Uterus (tissue), 2 donors: ENCODE results near the gene ZBTB46.

Experiments
- CTCF ChIP-seq, 4 experiments: fragments of 200-600 bp in 2 of 4; fragments of 450-650 bp in 2 of 4; sonication (generic) in 2 of 4; IDR thresholded peaks; one replicate each; pipeline ENCODE4 v1.5.1; 2016 to 2019; ENCODE audit warnings: antibody characterized with exemption in 4 of 4, mild to moderate bottlenecking in 2 of 4, moderate library complexity in 1 of 4
- POLR2A ChIP-seq, 2 donors: fragments of 450-650 bp; IDR thresholded peaks; one replicate each; pipeline ENCODE4 v1.6.1; 2016; ENCODE audit warnings: antibody characterized with exemption in 2 of 2, mild to moderate bottlenecking in 1 of 2, moderate library complexity in 1 of 2

DNA sequence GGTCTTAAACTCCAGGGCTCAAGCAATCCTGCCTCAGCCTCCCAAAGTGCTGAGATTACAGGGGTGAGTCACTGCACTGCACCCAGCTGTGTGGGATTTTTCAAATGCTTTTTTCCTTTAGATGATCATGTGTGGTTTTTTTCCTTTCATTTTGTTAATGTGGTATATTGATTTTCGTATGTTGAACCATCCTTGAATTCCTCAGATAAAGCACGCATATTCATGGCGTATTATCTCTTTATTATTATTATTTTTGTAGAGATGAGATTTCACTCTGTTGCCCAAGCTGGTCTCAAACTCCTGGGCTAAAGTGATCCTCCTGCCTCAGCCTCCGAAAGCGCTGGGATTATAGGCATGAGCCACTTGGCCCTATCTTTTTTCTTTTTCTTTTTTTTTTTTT is 116.2 kb downstream of the ZBTB46 start:
- TF ChIP-seq CTCF (IDR thresholded peaks at IDR 0.05) (no peak), POLR2A (IDR thresholded peaks at IDR 0.05) (no peak)
